Measurements from ENCODE around the gene HNRNPR.
"Not testable (repeated sequence)": the region's sequence is repeated elsewhere in the genome, so short reads cannot be mapped to it uniquely, and the experiment has no call there.

Gene HNRNPR

DNA sequence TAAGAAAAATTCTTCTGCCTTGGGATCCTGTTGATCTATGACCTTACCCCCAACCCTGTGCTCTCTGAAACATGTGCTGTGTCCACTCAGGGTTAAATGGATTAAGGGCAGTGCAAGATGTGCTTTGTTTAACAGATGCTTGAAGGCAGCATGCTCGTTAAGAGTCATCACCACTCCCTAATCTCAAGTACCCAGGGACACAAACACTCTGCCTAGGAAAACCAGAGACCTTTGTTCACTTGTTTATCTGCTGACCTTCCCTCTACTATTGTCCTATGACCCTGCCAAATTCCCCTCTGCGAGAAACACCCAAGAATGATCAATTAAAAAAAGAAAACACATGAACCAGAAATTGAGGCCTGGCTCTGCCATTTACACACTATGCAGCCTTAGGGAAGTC lies 86.0 kb downstream of the HNRNPR start:
- in situ Hi-C loops (cut with HindIII; ENCODE audit: low sequenced_read_pairs), result not testable (repeated sequence)

DNA sequence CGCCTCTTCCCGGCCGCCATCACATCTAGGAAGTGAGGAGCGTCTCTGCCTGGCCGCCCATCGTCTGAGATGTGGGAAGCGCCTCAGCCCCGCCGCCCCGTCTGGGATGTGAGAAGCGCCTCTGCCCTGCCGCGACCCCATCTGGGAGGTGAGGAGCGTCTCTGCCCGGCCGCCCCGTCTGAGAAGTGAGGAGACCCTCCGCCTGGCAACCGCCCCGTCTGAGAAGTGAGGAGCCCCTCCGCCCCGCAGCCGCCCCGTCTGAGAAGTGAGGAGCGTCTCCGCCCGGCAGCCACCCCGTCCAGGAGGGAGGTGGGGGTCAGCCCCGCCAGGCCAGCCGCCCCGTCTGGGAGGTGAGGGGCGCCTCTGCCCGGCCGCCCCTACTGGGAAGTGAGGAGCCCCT lies 86.7 kb downstream of the HNRNPR start:
- in situ Hi-C loops (cut with HindIII; ENCODE audit: low sequenced_read_pairs), result not testable (repeated sequence)

Measured in endothelial cell of hepatic sinusoid (primary cell).